GM12873 (cell line): Measurements from ENCODE around the gene CLPTM1L.

ENCODE experiments used
- CTCF ChIP-seq: IDR thresholded peaks from 2 replicates; pipeline ENCODE4 v1.5.1; 2012; ENCODE audit warnings: low read depth, mild to moderate bottlenecking, moderate library complexity, low read length, control low read depth; ENCODE audit not compliant: insufficient read depth; ENCODE audit errors: missing control alignments

Gene CLPTM1L

GRCh38 chr5:1329111-1329579 is 15.8 kb downstream of the CLPTM1L start:
- TF ChIP-seq CTCF, result no peak

DNA sequence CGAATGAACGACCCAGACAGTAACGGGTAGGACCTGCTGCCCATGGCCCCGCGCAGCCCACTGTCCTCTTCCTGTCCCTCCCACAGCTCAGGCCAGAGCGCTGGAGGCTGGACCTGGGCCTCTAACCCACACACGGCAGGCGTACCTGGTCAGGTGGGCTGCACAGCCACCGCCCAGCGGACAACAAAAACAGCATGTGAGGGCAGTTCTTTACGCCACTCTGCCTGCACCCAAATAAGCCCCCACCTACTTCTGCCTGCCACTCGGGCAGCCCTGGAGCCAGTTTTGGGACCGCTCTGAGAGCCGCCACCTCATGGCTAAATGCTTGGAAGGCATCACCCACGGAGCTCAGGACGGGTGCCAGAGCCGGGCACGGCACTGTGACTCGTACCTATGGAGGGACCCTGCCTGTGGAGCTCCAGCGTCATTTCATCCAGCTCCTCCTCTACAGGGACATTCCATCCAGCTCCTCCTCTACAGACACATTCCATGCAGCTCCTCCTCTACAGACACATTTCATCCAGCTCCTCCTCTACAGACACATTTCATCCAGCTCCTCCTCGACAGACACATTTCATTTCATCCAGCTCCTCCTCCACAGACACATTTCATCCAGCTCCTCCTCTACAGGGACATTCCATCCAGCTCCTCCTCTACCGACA is 18.9 kb downstream of the CLPTM1L start:
- TF ChIP-seq CTCF, result no peak

DNA sequence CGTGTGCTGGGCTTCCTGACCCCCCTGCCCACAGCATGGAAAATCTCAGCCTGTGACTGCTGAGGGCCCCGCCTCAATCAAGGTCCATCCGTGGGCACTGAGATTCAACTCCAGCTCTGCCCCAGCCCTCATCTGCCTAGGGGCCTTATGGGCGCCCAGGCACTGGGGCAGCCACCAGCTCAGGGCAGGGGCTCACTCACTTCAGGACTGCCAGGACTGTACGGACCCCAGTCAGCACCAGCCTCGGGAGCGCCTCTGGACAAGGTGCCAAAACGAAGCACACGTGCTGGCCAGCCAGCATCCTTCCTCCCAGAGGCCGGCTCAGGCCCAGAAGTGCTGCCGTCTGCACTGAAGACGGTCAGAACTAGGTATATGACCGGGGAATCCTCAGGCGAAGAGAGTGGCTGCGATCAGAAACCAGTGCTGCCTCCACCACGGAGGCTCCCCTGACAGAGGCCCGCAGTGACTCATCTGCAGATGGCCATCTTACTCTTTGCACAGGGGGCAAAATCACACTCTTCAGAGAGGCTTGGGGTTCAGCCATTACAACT is 19.6 kb downstream of the CLPTM1L start:
- no peak for TF ChIP-seq CTCF

GRCh38 chr5:1324719-1325190 is 20.1 kb downstream of the CLPTM1L start:
- TF ChIP-seq CTCF, result no peak

- TF ChIP-seq CTCF, result no peak
These were observed 20.6 kb downstream of the CLPTM1L start for GRCh38 chr5:1324301-1324700.

- no peak for TF ChIP-seq CTCF
These were observed 21.1 kb downstream of the CLPTM1L start for GRCh38 chr5:1323803-1324173.

DNA sequence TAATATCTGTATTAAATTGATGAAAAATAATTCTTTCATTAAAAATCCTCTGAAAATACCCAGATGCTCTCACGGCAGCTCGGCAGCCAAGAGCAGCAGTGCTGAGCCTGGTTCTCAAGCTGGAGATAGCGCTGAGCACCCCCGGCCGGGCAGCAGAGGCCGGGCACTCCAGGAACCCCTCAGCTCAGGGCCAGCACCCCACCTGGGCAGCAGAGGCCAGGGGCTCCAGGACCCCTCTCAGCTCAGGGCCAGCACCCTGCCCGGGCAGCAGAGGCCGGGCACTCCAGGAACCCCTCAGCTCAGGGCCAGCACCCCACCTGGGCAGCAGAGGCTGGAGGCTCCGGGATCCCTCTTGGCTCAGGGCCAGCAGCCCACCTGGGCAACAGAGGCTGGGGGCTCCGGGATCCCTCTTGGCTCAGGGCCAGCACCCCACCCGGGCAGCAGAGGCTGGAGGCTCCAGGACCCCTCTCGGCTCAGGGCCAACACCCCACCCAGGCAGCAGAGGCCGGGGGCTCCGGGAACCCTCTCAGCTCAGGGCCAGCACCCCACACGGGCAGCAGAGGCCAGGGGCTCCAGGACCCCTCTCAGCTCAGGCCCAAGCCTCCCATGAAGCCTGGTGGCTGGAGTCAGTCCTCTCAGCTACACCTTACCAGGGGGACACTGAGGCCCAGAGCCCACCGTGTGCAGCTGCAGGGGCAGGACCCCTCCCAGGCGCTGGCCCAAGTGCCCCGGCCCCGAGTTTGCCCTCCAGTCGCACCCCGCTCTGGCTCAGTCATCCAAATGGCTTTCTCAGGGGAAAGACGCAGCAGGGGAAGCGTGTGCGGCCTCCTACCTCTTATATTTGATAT is 21.7 kb downstream of the CLPTM1L start:
- TF ChIP-seq CTCF, result no peak
